ENCODE data around the gene TRERF1. TPM values are rescaled to one million over a fixed set of nuclear protein-coding genes. Genes with fewer than 3 reads are reported as not detected.
A peak's percentile ranks its signal among the peaks of the same experiment; 100 is the strongest.

Gene TRERF1
- total RNA-seq, 6 donors from 2014 or later, result 2.0 to 7.3 (median 5.4) TPM

GRCh38 chr6:42295677-42296076, 156.0 kb downstream of the TRERF1 start:
- WGBS, 2 donors, result 65 to 67% methylated on average over 3 of the region's 3 CpGs
- H3K27ac ChIP-seq, result peak overlapping the region in 1 of 4 donors; percentile 9
- no peaks in the 10 kb centered on the region for H3K9me3 ChIP-seq
- no peak overlapping the region for H3K4me3 ChIP-seq
- H3K4me1 ChIP-seq, result peaks cover 0 to 33% (median 24%) of the 10 kb centered on the region in 4 donors
- H3K36me3 ChIP-seq, result no peaks in the 10 kb centered on the region
- H3K27me3 ChIP-seq, result no peaks in the 10 kb centered on the region
- no peak for DNase-seq
- no peak for ATAC-seq (ENCODE audit: low FRiP score in 2 of 2)
- TF ChIP-seq EP300 (IDR thresholded peaks at IDR 0.05) (no peak), POLR2AphosphoS5 (IDR thresholded peaks at IDR 0.05) (no peak), POLR2A (IDR thresholded peaks at IDR 0.05) (no peak), CTCF (IDR thresholded peaks at IDR 0.05) (no peak)

GRCh38 chr6:42295181-42295580, 156.5 kb downstream of the TRERF1 start:
- H3K27me3 ChIP-seq, result no peaks in the 10 kb centered on the region
- DNase-seq (no peak), ATAC-seq (ENCODE audit: low FRiP score in 2 of 2) (no peak)
- H3K27ac ChIP-seq, result peak overlapping the region in 2 of 4 donors; percentile 8 to 9
- H3K9me3 ChIP-seq, result no peaks in the 10 kb centered on the region
- peaks cover 0 to 33% (median 24%) of the 10 kb centered on the region in 4 donors for H3K4me1 ChIP-seq
- H3K4me3 ChIP-seq, result no peak overlapping the region
- TF ChIP-seq CTCF (IDR thresholded peaks at IDR 0.05) (no peak), POLR2AphosphoS5 (IDR thresholded peaks at IDR 0.05) (no peak), EP300 (IDR thresholded peaks at IDR 0.05) (no peak), POLR2A (IDR thresholded peaks at IDR 0.05) (no peak)
- 80 to 100% methylated on average over 1 of the region's 1 CpG for WGBS, 2 donors
- H3K36me3 ChIP-seq, result no peaks in the 10 kb centered on the region

- no peak overlapping the region for H3K4me3 ChIP-seq
- no peaks in the 10 kb centered on the region for H3K36me3 ChIP-seq
- WGBS, 2 donors, result 71 to 77% methylated on average over 3 of the region's 3 CpGs
- DNase-seq (no peak), ATAC-seq (ENCODE audit: low FRiP score in 2 of 2) (no peak)
- H3K9me3 ChIP-seq, result no peaks in the 10 kb centered on the region
- H3K27ac ChIP-seq, result peak overlapping the region in 1 of 4 donors; percentile 8
- H3K4me1 ChIP-seq, result peaks cover 0 to 33% (median 24%) of the 10 kb centered on the region in 4 donors
- H3K27me3 ChIP-seq, result no peaks in the 10 kb centered on the region
- no peak for TF ChIP-seq POLR2AphosphoS5 (IDR thresholded peaks at IDR 0.05)
- TF ChIP-seq CTCF (IDR thresholded peaks at IDR 0.05), result no peak
- no peak for TF ChIP-seq EP300 (IDR thresholded peaks at IDR 0.05)
- no peak for TF ChIP-seq POLR2A (IDR thresholded peaks at IDR 0.05)
Observed at GRCh38 chr6:42294759-42295158, 157.0 kb downstream of the TRERF1 start.

DNA sequence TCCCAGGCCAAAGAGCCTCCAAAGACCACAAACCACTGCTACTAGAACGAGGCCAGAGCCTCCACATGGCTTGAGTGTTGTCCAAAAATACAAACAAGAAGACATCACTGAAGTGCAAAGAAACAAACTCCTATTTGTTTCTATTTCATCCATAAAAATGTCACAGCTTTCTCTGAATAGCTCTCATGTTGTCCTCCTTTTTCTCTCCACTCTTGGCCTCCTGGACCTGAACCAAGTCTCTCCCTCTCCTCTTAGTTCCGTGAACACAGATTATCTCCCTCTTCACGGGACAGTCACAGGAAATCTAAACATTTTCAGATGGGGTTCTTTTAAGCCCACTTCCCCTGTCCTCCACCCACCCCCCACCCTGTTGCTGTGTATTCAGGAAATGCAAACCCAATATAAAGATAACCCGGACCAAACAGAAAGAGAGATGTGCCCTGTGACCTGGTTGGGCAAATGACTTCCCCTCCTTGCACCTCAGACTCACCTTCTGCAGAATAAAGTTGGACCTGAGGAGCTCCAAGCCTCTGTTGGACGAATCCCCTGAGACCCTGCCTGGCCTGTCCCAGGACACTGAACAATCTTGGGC, 158.2 kb downstream of the TRERF1 start:
- no peaks in the 10 kb centered on the region for H3K9me3 ChIP-seq
- 37 to 39% methylated on average over 5 of the region's 5 CpGs for WGBS, 2 donors
- DNase-seq, result no peak
- ATAC-seq (ENCODE audit: low FRiP score in 2 of 2), result no peak
- peak overlapping the region in 3 of 4 donors; percentile 28 to 51 (median 33) for H3K27ac ChIP-seq
- no peaks in the 10 kb centered on the region for H3K27me3 ChIP-seq
- peaks cover 0 to 33% (median 24%) of the 10 kb centered on the region in 4 donors for H3K4me1 ChIP-seq
- H3K4me3 ChIP-seq, result no peak overlapping the region
- no peaks in the 10 kb centered on the region for H3K36me3 ChIP-seq
- TF ChIP-seq CTCF (IDR thresholded peaks at IDR 0.05), result no peak
- no peak for TF ChIP-seq POLR2AphosphoS5 (IDR thresholded peaks at IDR 0.05)
- TF ChIP-seq POLR2A (IDR thresholded peaks at IDR 0.05), result no peak
- TF ChIP-seq EP300 (IDR thresholded peaks at IDR 0.05), result no peak

Measured in upper lobe of left lung (tissue), 6 donors.